ENCODE measurements around the gene SMPD1. TPM values are rescaled to one million over a fixed set of nuclear protein-coding genes. Genes with fewer than 3 reads are reported as not detected.
A peak's percentile ranks its signal among the peaks of the same experiment; 100 is the strongest.

SMPD1 gene
- polyA plus RNA-seq, 4 donors: 22.0 to 41.2 (median 29.3) TPM

DNA sequence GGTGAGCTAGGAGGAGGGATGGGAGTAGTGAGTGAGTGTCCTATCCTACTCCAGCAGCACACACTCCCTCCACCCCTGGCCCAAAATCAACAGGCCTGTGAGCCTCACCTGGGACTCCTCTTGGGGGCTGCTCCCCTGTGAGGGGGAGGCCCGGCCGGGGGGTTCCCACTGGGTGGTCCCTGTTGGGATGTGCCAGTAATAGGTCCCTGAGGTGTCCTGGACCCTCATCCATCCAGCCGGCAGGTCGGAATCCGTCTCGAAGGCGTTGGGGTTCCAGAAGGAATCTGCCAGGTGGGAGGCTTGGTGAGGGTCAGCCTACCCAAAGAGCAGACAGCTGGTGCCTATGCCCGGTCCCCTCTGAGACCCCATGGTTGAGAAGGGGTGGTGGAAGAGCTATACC is 13.3 kb downstream of the SMPD1 start:
- peaks cover 0 to 51% (median 0%) of the 10 kb centered on the region in 3 donors for H3K36me3 ChIP-seq (ENCODE audit: control insufficient read depth in 3 of 3, insufficient read depth in 2 of 3, low read depth in 1 of 3, low read length in 3 of 3)
- no peaks in the 10 kb centered on the region for H3K27me3 ChIP-seq (ENCODE audit: control insufficient read depth in 3 of 3, insufficient read depth in 3 of 3, low read length in 3 of 3)
- no peaks in the 10 kb centered on the region for H3K9me3 ChIP-seq (ENCODE audit: control insufficient read depth in 2 of 2, insufficient read depth in 1 of 2, low read depth in 1 of 2, low read length in 1 of 2)

DNA sequence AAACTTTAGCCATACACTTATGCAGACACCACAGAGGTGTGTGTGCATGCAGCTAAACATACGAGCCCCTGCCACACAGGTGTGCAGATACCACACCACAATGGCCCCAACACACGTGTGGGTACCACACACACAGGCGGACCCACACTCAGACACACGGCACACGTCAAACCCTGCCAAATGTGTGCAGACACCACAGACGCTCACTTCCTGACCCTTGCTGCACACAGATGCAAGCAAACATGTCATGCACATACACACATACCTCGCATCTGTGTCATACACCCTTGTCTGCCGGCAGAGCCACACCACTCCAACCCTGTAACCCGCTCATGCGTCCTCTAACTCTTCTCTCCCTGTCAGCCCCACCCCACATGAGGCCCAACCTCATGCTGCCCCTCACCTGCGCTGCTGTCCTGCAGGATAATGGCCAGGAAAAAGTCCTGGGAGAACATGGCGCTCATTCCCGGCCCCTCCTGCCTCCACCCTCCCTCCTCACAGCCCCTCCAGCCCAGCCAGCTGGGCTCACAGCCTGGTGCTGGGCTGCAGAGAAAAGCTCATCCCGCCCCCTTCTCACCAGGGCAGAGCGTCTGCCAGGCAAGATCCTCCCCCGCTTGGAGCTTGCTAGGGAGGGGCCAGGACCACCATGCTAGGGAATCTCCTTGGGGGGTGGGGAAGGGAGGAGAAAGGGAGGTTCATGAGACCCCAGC is 14.2 kb downstream of the SMPD1 start:
- Histone ChIP-seq H3K27me3 (ENCODE audit: control insufficient read depth in 3 of 3, insufficient read depth in 3 of 3, low read length in 3 of 3) (no peaks in the 10 kb centered on the region), H3K4me1 (ENCODE audit: control insufficient read depth in 3 of 3, insufficient read depth in 2 of 3, low read depth in 1 of 3, low read length in 2 of 3) (peaks cover 0 to 11% (median 0%) of the 10 kb centered on the region in 3 donors), H3K36me3 (ENCODE audit: control insufficient read depth in 3 of 3, insufficient read depth in 2 of 3, low read depth in 1 of 3, low read length in 3 of 3) (peaks cover 0 to 55% (median 0%) of the 10 kb centered on the region in 3 donors), H3K9me3 (ENCODE audit: control insufficient read depth in 2 of 2, insufficient read depth in 1 of 2, low read depth in 1 of 2, low read length in 1 of 2) (no peaks in the 10 kb centered on the region), H3K27ac (ENCODE audit: low read depth in 1 of 3, low read length in 2 of 3) (peak overlapping the region; percentile 1 to 57 (median 51)), H3K4me3 (ENCODE audit: low read depth in 1 of 3, low read length in 3 of 3) (no peak overlapping the region)
- DNase-seq: peak in 1 of 2 donors; percentile 27
- FAIRE-seq: no peak
- WGBS, 3 donors: 75 to 84% (median 82%) methylated on average over 15 to 16 of the region's 16 CpGs

More for the DNA sequence above, 13.3 kb downstream of the SMPD1 start:
- 89 to 91% (median 90%) methylated on average over 8 of the region's 8 CpGs for WGBS, 3 donors
- no peak for DNase-seq
- H3K27ac ChIP-seq (ENCODE audit: low read depth in 1 of 3, low read length in 2 of 3): peak overlapping the region in 2 of 3 donors; percentile 46 to 71
- H3K4me3 ChIP-seq (ENCODE audit: low read depth in 1 of 3, low read length in 3 of 3): no peak overlapping the region
- no peak for FAIRE-seq
- peaks cover 0 to 11% (median 0%) of the 10 kb centered on the region in 3 donors for H3K4me1 ChIP-seq (ENCODE audit: control insufficient read depth in 3 of 3, insufficient read depth in 2 of 3, low read depth in 1 of 3, low read length in 2 of 3)

DNA sequence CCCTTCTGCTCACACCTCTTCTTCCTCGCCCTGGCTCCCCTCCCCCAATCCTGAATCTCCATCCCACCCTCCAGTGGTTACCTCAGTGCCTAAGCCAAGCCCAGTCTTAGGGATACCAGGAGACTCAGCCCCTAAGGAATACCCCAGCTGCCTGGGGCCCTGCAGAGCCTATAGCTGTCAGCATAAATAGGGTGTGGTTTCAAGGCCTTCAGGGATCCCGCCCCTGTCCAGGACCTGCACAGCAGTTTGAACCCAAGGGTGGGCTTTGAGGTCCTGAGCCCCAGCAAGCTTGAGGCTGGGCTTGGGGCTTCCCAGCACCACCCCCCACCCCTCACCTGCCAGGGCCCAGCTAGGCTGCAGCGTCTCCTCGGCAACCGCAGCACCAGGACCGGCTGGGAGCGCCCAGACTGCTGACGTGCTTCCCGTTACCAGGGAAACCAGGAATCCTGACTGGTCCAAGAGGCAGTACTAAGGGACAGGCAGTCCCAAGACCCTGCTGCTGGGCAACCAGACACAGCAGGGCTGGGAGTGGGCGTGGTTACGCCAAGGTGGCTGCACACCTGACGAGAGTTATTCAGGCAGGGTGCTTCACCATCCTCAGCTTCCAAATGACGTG is 14.9 kb downstream of the SMPD1 start:
- Histone ChIP-seq H3K27ac (ENCODE audit: low read depth in 1 of 3, low read length in 2 of 3) (peak overlapping the region; percentile 17 to 57 (median 51)), H3K27me3 (ENCODE audit: control insufficient read depth in 3 of 3, insufficient read depth in 3 of 3, low read length in 3 of 3) (no peaks in the 10 kb centered on the region), H3K4me1 (ENCODE audit: control insufficient read depth in 3 of 3, insufficient read depth in 2 of 3, low read depth in 1 of 3, low read length in 2 of 3) (peaks cover 0 to 11% (median 0%) of the 10 kb centered on the region in 3 donors), H3K9me3 (ENCODE audit: control insufficient read depth in 2 of 2, insufficient read depth in 1 of 2, low read depth in 1 of 2, low read length in 1 of 2) (no peaks in the 10 kb centered on the region), H3K4me3 (ENCODE audit: low read depth in 1 of 3, low read length in 3 of 3) (no peak overlapping the region), H3K36me3 (ENCODE audit: control insufficient read depth in 3 of 3, insufficient read depth in 2 of 3, low read depth in 1 of 3, low read length in 3 of 3) (peaks cover 0 to 55% (median 0%) of the 10 kb centered on the region in 3 donors)
- FAIRE-seq: no peak
- 81 to 95% (median 92%) methylated on average over 13 of the region's 13 CpGs for WGBS, 3 donors
- DNase-seq: peak in 1 of 2 donors; percentile 48

DNA sequence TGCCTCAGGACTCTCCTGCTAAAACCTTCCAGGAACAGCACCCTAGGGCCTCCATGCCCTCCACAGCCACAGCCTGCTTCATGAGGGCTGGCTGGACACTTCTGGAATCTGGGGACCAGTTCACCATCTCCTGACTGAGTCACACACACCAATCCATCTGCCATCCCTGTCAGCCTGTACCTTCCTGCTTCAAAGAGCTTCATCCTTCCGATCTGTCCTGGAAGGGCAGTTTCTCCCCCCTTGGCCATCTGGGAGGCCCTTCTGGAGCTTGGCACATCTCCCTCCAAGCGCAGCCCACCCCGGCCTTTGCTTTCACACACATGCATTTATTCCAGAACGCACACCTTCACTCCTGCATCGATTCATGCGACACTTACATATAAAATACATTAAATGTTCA is 15.6 kb downstream of the SMPD1 start:
- no peak for DNase-seq
- Histone ChIP-seq H3K27ac (ENCODE audit: low read depth in 1 of 3, low read length in 2 of 3) (peak overlapping the region in 1 of 3 donors; percentile 0), H3K36me3 (ENCODE audit: control insufficient read depth in 3 of 3, insufficient read depth in 2 of 3, low read depth in 1 of 3, low read length in 3 of 3) (peaks cover 0 to 56% (median 0%) of the 10 kb centered on the region in 3 donors), H3K27me3 (ENCODE audit: control insufficient read depth in 3 of 3, insufficient read depth in 3 of 3, low read length in 3 of 3) (no peaks in the 10 kb centered on the region), H3K4me1 (ENCODE audit: control insufficient read depth in 3 of 3, insufficient read depth in 2 of 3, low read depth in 1 of 3, low read length in 2 of 3) (peaks cover 0 to 11% (median 0%) of the 10 kb centered on the region in 3 donors), H3K4me3 (ENCODE audit: low read depth in 1 of 3, low read length in 3 of 3) (no peak overlapping the region), H3K9me3 (ENCODE audit: control insufficient read depth in 2 of 2, insufficient read depth in 1 of 2, low read depth in 1 of 2, low read length in 1 of 2) (no peaks in the 10 kb centered on the region)
- WGBS, 3 donors: 92 to 95% (median 93%) methylated on average over 6 of the region's 6 CpGs
- FAIRE-seq: no peak

DNA sequence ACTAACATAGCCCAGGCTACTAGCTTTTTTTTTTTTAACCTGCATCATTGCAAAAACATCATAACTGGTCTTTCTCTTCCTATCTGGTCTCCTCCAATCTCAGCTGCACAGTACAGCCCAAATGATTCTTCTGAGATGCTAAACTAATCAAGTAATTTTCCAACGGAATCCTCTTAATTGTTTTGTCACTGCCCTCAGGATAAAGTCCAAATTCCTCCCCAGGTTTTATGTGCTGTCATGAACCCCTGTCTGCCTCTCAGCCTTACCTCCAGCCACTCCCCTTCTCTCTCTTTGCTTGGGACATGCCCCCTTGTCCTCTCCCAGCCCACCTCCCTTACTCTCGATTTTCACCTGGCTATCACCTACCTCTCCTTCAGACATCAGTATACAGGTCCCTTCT is 16.1 kb downstream of the SMPD1 start:
- FAIRE-seq (no peak), DNase-seq (no peak)
- peaks cover 0 to 55% (median 0%) of the 10 kb centered on the region in 3 donors for H3K36me3 ChIP-seq (ENCODE audit: control insufficient read depth in 3 of 3, insufficient read depth in 2 of 3, low read depth in 1 of 3, low read length in 3 of 3)
- WGBS, 3 donors: 16 to 51% (median 33%) methylated on average over 2 of the region's 2 CpGs
- H3K9me3 ChIP-seq (ENCODE audit: control insufficient read depth in 2 of 2, insufficient read depth in 1 of 2, low read depth in 1 of 2, low read length in 1 of 2): no peaks in the 10 kb centered on the region
- H3K4me3 ChIP-seq (ENCODE audit: low read depth in 1 of 3, low read length in 3 of 3): no peak overlapping the region
- no peak overlapping the region for H3K27ac ChIP-seq (ENCODE audit: low read depth in 1 of 3, low read length in 2 of 3)
- H3K27me3 ChIP-seq (ENCODE audit: control insufficient read depth in 3 of 3, insufficient read depth in 3 of 3, low read length in 3 of 3): no peaks in the 10 kb centered on the region
- peaks cover 0 to 11% (median 0%) of the 10 kb centered on the region in 3 donors for H3K4me1 ChIP-seq (ENCODE audit: control insufficient read depth in 3 of 3, insufficient read depth in 2 of 3, low read depth in 1 of 3, low read length in 2 of 3)

DNA sequence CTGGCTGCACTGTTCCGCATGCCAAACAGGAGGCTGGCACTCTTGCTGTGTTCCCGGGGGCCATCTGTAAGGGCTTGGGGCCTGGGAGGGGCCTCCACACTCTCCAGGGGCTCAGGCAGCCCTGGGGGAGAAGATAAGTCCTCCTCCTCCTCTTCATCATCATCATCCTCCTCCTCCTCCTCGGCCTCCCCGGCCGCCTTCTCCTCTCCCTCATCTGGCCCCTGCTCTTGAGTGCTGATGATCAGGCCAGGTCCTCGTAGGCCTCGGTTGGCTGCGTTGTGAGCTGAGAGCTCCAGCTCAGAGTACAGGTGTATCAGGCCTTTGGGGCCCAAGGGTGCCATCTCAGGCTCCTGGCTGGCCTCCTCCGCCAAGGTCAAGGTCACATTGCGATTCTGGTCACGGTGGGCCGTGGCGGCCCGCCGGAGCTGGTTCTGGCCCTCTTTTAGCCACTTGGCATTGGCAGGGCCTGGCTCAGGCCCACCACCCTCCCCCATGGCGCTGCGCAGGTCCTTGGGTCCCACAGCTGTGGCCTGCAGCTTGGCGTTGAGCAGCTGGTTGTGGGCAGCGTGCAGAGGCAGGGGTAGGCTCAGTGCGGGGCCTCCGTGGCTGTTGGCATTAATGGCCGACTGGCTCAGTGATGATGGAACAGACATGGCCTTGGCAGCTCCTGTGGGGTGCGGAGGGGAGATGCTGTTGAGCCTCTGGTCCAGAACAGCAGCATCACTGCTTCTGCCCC is 20.6 kb downstream of the SMPD1 start:
- Histone ChIP-seq H3K4me3 (ENCODE audit: low read depth in 1 of 3, low read length in 3 of 3) (no peak overlapping the region), H3K27me3 (ENCODE audit: control insufficient read depth in 3 of 3, insufficient read depth in 3 of 3, low read length in 3 of 3) (no peaks in the 10 kb centered on the region), H3K9me3 (ENCODE audit: control insufficient read depth in 2 of 2, insufficient read depth in 1 of 2, low read depth in 1 of 2, low read length in 1 of 2) (no peaks in the 10 kb centered on the region), H3K27ac (ENCODE audit: low read depth in 1 of 3, low read length in 2 of 3) (no peak overlapping the region), H3K36me3 (ENCODE audit: control insufficient read depth in 3 of 3, insufficient read depth in 2 of 3, low read depth in 1 of 3, low read length in 3 of 3) (peaks cover 0 to 20% (median 0%) of the 10 kb centered on the region in 3 donors), H3K4me1 (ENCODE audit: control insufficient read depth in 3 of 3, insufficient read depth in 2 of 3, low read depth in 1 of 3, low read length in 2 of 3) (peaks cover 0 to 5% (median 0%) of the 10 kb centered on the region in 3 donors)
- no peak for FAIRE-seq
- WGBS, 3 donors: 95% methylated on average over 21 to 23 of the region's 23 CpGs
- no peak for DNase-seq

DNA sequence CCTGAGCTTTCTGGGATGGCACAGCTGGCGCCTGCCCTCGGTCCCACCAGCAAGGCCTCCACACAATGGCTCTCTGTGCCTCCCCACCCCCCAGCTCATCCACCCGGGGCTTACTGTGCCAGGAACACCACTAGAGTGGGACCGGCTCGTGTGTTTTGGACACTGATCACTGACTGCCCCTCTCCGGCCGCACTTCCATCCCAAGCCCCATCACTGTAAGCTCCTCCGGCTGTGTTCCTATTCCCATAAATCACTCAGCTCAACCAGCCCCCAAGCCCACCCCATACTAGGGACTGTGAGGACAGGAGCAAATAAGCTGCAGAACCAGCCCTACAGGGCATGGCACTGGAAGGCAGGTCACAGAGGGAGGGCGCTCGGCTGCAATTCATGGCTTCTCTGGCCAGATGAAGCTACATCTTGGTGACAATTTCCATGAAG is 21.3 kb downstream of the SMPD1 start:
- WGBS, 3 donors: 90 to 95% (median 93%) methylated on average over 10 of the region's 10 CpGs
- Histone ChIP-seq H3K4me1 (ENCODE audit: control insufficient read depth in 3 of 3, insufficient read depth in 2 of 3, low read depth in 1 of 3, low read length in 2 of 3) (peaks cover 0 to 3% (median 0%) of the 10 kb centered on the region in 3 donors), H3K27ac (ENCODE audit: low read depth in 1 of 3, low read length in 2 of 3) (no peak overlapping the region), H3K9me3 (ENCODE audit: control insufficient read depth in 2 of 2, insufficient read depth in 1 of 2, low read depth in 1 of 2, low read length in 1 of 2) (no peaks in the 10 kb centered on the region), H3K36me3 (ENCODE audit: control insufficient read depth in 3 of 3, insufficient read depth in 2 of 3, low read depth in 1 of 3, low read length in 3 of 3) (peaks cover 0 to 20% (median 0%) of the 10 kb centered on the region in 3 donors), H3K4me3 (ENCODE audit: low read depth in 1 of 3, low read length in 3 of 3) (no peak overlapping the region), H3K27me3 (ENCODE audit: control insufficient read depth in 3 of 3, insufficient read depth in 3 of 3, low read length in 3 of 3) (no peaks in the 10 kb centered on the region)
- FAIRE-seq (no peak), DNase-seq (no peak)

DNA sequence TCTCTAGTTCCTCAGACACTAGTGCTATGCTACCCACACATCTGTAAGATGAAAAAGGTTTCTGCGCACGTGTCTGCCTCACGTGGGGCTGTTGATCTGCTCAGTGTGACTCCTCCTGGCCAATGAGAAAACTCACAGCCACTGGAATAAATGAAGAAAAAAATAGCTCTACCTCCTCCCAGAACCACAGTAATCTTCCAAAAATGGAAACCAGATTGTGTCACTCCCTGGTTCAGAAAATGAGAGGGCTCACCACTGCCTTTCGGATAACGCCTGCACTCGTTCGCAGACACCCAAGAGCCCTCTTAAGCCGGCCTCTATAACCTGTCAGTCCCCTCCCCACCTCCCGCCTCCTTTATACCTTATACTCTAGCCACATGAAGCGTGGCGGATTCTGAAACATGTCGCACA is 23.5 kb downstream of the SMPD1 start:
- Histone ChIP-seq H3K27me3 (ENCODE audit: control insufficient read depth in 3 of 3, insufficient read depth in 3 of 3, low read length in 3 of 3) (no peaks in the 10 kb centered on the region), H3K4me1 (ENCODE audit: control insufficient read depth in 3 of 3, insufficient read depth in 2 of 3, low read depth in 1 of 3, low read length in 2 of 3) (peaks cover 0 to 6% (median 0%) of the 10 kb centered on the region in 3 donors), H3K36me3 (ENCODE audit: control insufficient read depth in 3 of 3, insufficient read depth in 2 of 3, low read depth in 1 of 3, low read length in 3 of 3) (peaks cover 0 to 16% (median 0%) of the 10 kb centered on the region in 3 donors), H3K27ac (ENCODE audit: low read depth in 1 of 3, low read length in 2 of 3) (no peak overlapping the region), H3K4me3 (ENCODE audit: low read depth in 1 of 3, low read length in 3 of 3) (no peak overlapping the region), H3K9me3 (ENCODE audit: control insufficient read depth in 2 of 2, insufficient read depth in 1 of 2, low read depth in 1 of 2, low read length in 1 of 2) (no peaks in the 10 kb centered on the region)
- DNase-seq: no peak
- no peak for FAIRE-seq
- WGBS, 3 donors: 78 to 91% (median 90%) methylated on average over 12 of the region's 12 CpGs

All from small intestine (tissue), 7 donors.